Activated naive CD4-positive, alpha-beta T cell treated with anti-CD3 and anti-CD28 coated beads for 36 hours (primary cell): ENCODE data around the gene AKAP4. TPM values are rescaled to one million over a fixed set of nuclear protein-coding genes. Genes with fewer than 3 reads are reported as not detected.

ENCODE experiments used
- CTCF ChIA-PET: fragments of 350-600 bp; sonication (Branson Sonifier 250); formaldehyde crosslinking; loops from one replicate; lab custom pipeline; 2021; ENCODE audit warnings: antibody characterized with exemption; lab: Charles Lee
- DNase-seq: peaks from one replicate; pipeline ENCODE4 v3.0.0-alpha.2; 2020
- H3K27ac Mint-ChIP-seq: one replicate; pipeline ENCODE4 v1.8.0; 2021; ENCODE audit warnings: mild to moderate bottlenecking, mixed read lengths
- H3K27me3 Mint-ChIP-seq: one replicate; pipeline ENCODE4 v1.8.0; 2021; ENCODE audit warnings: low read depth, mixed read lengths
- H3K36me3 Mint-ChIP-seq: one replicate; pipeline ENCODE4 v1.8.0; 2021; ENCODE audit warnings: low read depth, mixed read lengths
- H3K4me1 Mint-ChIP-seq: one replicate; pipeline ENCODE4 v1.8.0; 2021; ENCODE audit warnings: low read depth, mixed read lengths
- H3K4me3 Mint-ChIP-seq: one replicate; pipeline ENCODE4 v1.8.0; 2021; ENCODE audit warnings: mild to moderate bottlenecking, moderate library complexity, mixed read lengths
- H3K9me3 Mint-ChIP-seq: one replicate; pipeline ENCODE4 v1.8.0; 2021; ENCODE audit warnings: mixed read lengths
- intact Hi-C: fragments of 100-400 bp; cut with micrococcal nuclease; formaldehyde crosslinking; loops from one replicate; pipeline ENCODE4 v1.15.1; 2023
- total RNA-seq, 2 experiments: library from RNA; stranded (reverse); gene quantifications; one replicate each; pipeline ENCODE4 v1.2.3, GENCODE V29; 2021

AKAP4 gene
- total RNA-seq, 2 experiments from 2014 or later: not detected

- Mint-ChIP-seq H3K27me3 (no peaks in the 10 kb centered on the region), H3K27ac (no peak overlapping the region), H3K9me3 (no peaks in the 10 kb centered on the region), H3K4me3 (no peak overlapping the region), H3K36me3 (no peaks in the 10 kb centered on the region), H3K4me1 (peaks cover 10% of the 10 kb centered on the region)
- intact Hi-C loops: no loop called here
- no peak for DNase-seq
- CTCF ChIA-PET: interaction anchor here (0.8 kb wide), 1 partner anchor 247 kb away, joined by 3 read pairs; no protein-coding TSS in a partner anchor
Measured at GRCh38 chrX:50165727-50166126, 35.1 kb downstream of the AKAP4 start.

DNA sequence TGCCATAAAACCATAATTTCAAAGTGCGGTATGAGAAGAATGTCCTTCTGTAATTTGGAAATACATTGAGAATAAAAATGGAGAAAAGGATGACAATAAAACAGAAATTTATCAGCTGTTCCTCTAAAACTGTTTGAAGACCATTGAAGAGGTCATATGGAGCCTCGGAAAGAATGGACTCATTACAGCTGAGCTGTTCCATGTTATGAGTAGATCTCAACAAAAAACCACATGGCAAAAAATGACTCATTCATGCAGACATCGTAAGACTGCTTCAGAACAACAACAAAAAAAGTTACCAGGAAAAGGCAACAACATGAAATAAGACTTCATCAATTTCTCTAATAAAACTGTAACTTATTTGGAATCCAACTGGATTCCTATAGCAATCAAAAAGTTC lies 39.7 kb downstream of the AKAP4 start:
- no peak overlapping the region for H3K27ac Mint-ChIP-seq
- H3K27me3 Mint-ChIP-seq: no peaks in the 10 kb centered on the region
- no peaks in the 10 kb centered on the region for H3K9me3 Mint-ChIP-seq
- no peaks in the 10 kb centered on the region for H3K4me1 Mint-ChIP-seq
- no peak for DNase-seq
- no peaks in the 10 kb centered on the region for H3K36me3 Mint-ChIP-seq
- CTCF ChIA-PET: no interaction called here
- no peak overlapping the region for H3K4me3 Mint-ChIP-seq
- intact Hi-C loops: no loop called here

GRCh38 chrX:50158593-50158992 lies 42.2 kb downstream of the AKAP4 start:
- Mint-ChIP-seq H3K27ac (no peak overlapping the region), H3K27me3 (no peaks in the 10 kb centered on the region), H3K4me3 (no peak overlapping the region), H3K4me1 (no peaks in the 10 kb centered on the region), H3K36me3 (no peaks in the 10 kb centered on the region), H3K9me3 (no peaks in the 10 kb centered on the region)
- CTCF ChIA-PET: no interaction called here
- intact Hi-C loops: no loop called here
- no peak for DNase-seq

GRCh38 chrX:50157545-50158135 lies 43.2 kb downstream of the AKAP4 start:
- H3K27ac Mint-ChIP-seq: no peak overlapping the region
- no peak for DNase-seq
- intact Hi-C loops: no loop called here
- no peaks in the 10 kb centered on the region for H3K4me1 Mint-ChIP-seq
- H3K4me3 Mint-ChIP-seq: no peak overlapping the region
- CTCF ChIA-PET: interaction anchor here (1.4 kb wide), 1 partner anchor 11 kb away, joined by 3 read pairs; no protein-coding TSS in a partner anchor
- H3K36me3 Mint-ChIP-seq: no peaks in the 10 kb centered on the region
- no peaks in the 10 kb centered on the region for H3K27me3 Mint-ChIP-seq
- no peaks in the 10 kb centered on the region for H3K9me3 Mint-ChIP-seq

- no peak overlapping the region for H3K27ac Mint-ChIP-seq
- H3K36me3 Mint-ChIP-seq: no peaks in the 10 kb centered on the region
- no peaks in the 10 kb centered on the region for H3K9me3 Mint-ChIP-seq
- no peak overlapping the region for H3K4me3 Mint-ChIP-seq
- no peak for DNase-seq
- CTCF ChIA-PET: no interaction called here
- intact Hi-C loops: no loop called here
- no peaks in the 10 kb centered on the region for H3K27me3 Mint-ChIP-seq
- H3K4me1 Mint-ChIP-seq: no peaks in the 10 kb centered on the region
Measured at GRCh38 chrX:50154429-50154828, 46.4 kb downstream of the AKAP4 start.

GRCh38 chrX:50152456-50152855 lies 48.4 kb downstream of the AKAP4 start:
- Mint-ChIP-seq H3K9me3 (no peaks in the 10 kb centered on the region), H3K4me3 (no peak overlapping the region), H3K27me3 (no peaks in the 10 kb centered on the region), H3K27ac (no peak overlapping the region), H3K4me1 (no peaks in the 10 kb centered on the region), H3K36me3 (no peaks in the 10 kb centered on the region)
- CTCF ChIA-PET: no interaction called here
- intact Hi-C loops: no loop called here
- DNase-seq: no peak

- Mint-ChIP-seq H3K4me3 (no peak overlapping the region), H3K36me3 (no peaks in the 10 kb centered on the region), H3K27ac (no peak overlapping the region), H3K27me3 (no peaks in the 10 kb centered on the region), H3K4me1 (no peaks in the 10 kb centered on the region), H3K9me3 (no peaks in the 10 kb centered on the region)
- CTCF ChIA-PET: no interaction called here
- no peak for DNase-seq
- intact Hi-C loops: no loop called here
Measured at GRCh38 chrX:50147972-50148371, 52.8 kb downstream of the AKAP4 start.

Other genes starting within 250 kb of the AKAP4 start
- under 1 TPM; 0.37 to 0.79 TPM for gene CCNB3, start 3.8 kb upstream of the AKAP4 start, total RNA-seq